KOPT-K1 (cell line): ENCODE measurements around the gene MRPL23.
"Not testable (repeated sequence)": the region's sequence is repeated elsewhere in the genome, so short reads cannot be mapped to it uniquely, and the experiment has no call there.

ENCODE experiments used
- H3K27ac ChIP-seq: fragments of 200-600 bp; sonication (generic); 2 replicates; pipeline ENCODE4 v1.5.1; 2016; ENCODE audit warnings: antibody characterized with exemption, mild to moderate bottlenecking, low read depth, low read length; ENCODE audit not compliant: poor library complexity, severe bottlenecking
- H3K36me3 ChIP-seq: fragments of 200-600 bp; sonication (generic); 2 replicates; pipeline ENCODE4 v1.5.1; 2017; ENCODE audit warnings: antibody characterized with exemption, mild to moderate bottlenecking, low read length, moderate library complexity; ENCODE audit not compliant: insufficient read depth
- H3K9me3 ChIP-seq: fragments of 200-600 bp; sonication (generic); 2 replicates; pipeline ENCODE4 v1.5.1; 2017; ENCODE audit warnings: antibody characterized with exemption, low read length, mild to moderate bottlenecking; ENCODE audit not compliant: insufficient read depth, poor library complexity, severe bottlenecking

The MRPL23 gene

DNA sequence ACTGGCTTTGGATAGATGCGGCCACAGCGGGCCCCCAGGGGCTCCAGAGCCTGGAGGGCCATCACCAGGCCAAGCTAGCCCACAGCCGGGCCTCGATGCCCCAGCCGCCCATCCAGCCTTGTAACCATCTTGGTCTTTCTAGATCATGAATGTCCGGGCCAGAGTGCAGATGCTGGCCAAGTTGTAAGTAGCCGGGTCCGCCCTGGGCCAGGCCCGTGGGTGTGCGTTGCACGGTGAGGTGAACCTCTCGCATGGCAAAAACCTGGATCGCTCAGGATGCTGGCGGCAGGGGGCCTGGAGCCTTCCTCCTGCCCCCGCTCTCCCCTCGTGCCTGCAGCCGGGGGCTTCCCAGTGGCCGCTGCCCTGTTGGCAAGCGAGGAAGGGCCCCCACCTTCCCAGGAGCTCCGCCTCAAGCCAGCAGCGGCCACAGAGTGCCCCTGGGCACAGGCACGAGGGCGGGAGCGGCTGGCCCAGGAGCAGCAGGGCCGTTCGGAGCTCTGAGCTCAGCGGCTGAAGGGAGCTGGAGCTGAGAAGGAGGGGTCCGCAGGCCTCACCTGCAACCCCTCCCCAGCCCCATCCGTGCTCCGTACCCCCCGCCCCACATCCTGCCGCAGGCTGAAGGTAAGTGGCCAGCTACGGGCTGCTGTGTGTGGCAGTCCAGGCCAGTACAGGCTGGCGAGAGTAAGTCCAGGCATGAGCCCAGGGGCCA is 10.9 kb upstream of the MRPL23 start:
- Histone ChIP-seq H3K9me3 (no peaks in the 10 kb centered on the region), H3K36me3 (no peaks in the 10 kb centered on the region), H3K27ac (no peak overlapping the region)

DNA sequence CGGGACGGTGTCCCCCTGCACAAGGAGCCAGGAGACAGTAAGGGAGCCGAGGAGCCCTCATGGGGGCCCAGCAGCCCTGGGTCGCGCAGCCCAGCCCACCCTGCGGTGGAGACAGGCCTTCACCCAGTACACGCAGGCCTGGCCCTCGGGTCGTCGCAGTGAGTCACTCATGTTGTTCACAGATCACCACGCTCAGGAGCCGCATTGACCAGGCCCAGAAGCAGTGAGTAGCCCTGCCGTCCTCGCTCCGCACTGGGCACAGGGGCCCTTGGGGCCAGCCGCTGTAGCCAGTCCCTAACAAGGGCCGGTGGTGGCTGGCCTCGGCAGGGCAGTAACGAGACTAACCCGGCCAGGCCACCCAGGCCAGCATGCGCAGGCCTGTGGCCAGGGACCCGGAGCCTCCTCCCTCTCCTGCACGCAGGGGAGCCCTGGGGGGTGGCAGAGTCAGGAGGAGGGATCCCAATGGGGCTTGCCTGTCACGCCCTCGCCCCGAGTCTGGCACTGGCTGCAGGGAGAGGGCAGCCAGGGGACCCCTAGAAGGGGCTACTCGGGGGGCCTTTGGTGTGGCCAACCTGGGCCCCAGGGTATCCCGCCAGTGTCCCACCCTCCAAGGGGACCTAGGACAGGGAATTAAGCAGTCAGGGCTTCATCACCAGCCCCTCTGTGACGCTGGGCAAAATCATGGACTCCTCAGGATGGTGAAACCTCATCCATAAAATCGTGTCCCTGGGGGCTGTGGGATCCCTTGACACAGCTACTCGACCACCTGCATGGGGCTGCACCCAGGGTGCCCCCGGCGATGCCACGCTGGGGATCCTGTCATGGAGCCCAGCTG is 10.1 kb upstream of the MRPL23 start:
- Histone ChIP-seq H3K27ac (no peak overlapping the region), H3K9me3 (no peaks in the 10 kb centered on the region), H3K36me3 (no peaks in the 10 kb centered on the region)

DNA sequence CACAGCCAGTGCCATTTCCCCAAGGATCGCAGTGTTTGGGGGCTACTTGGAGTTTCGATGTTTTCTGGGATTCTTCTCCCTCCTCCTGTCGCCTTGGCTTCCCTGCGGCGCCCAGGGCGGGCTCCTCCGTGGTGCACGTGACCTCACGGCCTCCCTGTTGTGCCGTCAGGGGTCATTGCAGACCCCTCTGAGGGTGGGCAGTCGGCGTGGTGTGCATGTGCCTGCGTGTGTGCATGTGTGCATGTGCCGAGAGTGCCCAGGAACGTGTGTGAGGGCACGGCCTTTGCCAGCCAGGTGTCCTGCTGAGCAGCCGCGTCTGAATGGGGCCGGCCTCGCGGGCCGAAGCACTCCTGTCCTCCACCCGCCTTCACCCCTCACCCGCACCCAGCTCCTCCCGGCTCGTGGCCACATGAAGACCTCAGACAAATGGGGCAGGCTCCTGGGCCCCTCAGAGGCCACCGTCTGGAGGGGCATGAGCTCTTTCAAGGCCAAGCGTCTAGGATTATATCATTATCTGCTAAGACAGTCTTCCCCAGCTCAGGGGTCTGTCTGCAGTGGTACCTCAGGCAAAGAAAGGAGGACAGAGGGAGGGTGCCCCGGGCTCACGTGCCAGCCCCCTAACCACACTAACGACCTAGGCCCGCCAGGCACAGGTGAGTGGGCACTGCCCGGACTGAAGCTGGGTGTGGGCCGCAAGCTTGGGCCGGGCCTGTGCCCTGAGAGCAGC is 9.4 kb upstream of the MRPL23 start:
- no peak overlapping the region for H3K27ac ChIP-seq
- no peaks in the 10 kb centered on the region for H3K9me3 ChIP-seq
- H3K36me3 ChIP-seq = no peaks in the 10 kb centered on the region

DNA sequence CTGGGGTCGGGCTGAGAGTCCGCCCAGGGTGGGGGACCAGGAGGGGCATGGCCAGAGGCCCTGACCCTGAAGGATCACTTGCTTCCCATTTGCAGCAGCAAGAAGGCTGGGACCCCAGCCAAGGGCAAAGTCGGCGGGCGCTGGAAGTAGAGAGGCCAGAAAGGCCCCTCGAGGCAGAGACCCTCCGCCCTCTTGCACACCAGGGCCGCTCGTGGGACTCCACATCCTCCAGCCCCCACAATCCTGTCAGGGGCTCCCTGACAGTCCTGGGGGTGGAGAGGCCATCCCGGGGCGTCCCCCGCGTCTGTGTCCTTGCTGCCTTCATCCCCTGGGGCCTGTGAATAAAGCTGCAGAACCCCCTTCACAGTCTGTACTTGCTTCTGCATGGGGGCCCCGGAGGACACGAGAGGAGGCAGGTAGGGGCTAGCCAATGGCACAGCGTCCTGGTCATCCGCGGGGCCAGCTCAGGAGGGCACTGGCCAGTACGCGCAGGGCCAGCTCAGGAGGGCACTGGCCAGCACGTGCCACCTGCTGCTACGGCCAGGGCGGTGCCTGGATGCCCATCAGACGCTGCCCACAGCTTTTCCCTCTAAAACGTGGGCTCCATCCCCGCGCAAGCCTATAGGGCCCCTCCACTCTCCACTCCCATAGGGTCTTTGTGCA is 8.7 kb upstream of the MRPL23 start:
- Histone ChIP-seq H3K27ac (no peak overlapping the region), H3K36me3 (no peaks in the 10 kb centered on the region), H3K9me3 (no peaks in the 10 kb centered on the region)

DNA sequence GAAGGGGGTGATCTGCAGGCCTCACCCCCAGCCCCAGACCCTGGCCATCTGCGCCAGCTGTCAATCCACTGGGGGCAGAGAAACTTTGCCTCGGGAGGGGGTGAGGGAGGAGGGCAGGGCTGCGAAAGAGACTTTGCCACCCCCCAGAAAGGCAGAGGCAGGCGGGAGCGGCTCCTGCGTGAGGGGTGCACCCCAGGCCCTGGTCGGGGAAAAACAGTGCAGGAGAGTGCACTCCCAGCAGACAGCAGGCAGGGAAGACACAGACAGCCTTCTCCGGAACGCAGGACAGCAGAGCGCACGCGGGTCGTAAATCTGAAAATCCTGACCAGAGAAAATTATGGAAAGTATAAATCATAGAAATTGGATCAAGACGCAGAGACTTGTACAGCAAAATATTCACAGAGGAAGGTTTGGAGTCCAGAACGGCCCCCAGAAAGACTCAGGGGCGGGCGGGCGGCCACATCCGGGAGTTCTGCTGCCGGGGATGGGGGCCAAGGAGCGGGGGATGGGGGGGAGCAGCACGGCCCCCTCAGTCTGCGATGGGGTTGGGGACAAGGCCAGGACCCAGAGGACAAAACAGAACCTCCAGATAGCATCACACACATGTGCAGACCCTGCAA is 8.0 kb upstream of the MRPL23 start:
- no peaks in the 10 kb centered on the region for H3K9me3 ChIP-seq

DNA sequence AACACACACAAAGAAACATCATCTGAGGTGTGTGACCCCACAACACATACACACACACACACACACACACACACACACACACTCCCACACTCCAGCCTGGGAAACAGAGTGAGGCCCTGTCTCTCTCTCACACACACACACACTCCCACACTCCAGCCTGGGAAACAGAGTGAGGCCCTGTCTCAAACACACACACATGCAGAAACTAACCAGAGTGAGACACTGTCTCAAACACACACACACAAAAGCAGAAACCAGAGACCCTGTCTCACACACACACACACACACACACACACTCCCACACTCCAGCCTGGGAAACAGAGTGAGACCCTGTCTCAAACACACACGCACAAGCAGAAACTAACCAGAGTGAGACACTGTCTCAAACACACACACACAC is 7.3 kb upstream of the MRPL23 start:
- not testable (repeated sequence) for H3K27ac ChIP-seq, H3K36me3 ChIP-seq, H3K9me3 ChIP-seq

More for the DNA sequence above, 8.0 kb upstream of the MRPL23 start:
- H3K27ac ChIP-seq = no peak overlapping the region
- no peaks in the 10 kb centered on the region for H3K36me3 ChIP-seq

DNA sequence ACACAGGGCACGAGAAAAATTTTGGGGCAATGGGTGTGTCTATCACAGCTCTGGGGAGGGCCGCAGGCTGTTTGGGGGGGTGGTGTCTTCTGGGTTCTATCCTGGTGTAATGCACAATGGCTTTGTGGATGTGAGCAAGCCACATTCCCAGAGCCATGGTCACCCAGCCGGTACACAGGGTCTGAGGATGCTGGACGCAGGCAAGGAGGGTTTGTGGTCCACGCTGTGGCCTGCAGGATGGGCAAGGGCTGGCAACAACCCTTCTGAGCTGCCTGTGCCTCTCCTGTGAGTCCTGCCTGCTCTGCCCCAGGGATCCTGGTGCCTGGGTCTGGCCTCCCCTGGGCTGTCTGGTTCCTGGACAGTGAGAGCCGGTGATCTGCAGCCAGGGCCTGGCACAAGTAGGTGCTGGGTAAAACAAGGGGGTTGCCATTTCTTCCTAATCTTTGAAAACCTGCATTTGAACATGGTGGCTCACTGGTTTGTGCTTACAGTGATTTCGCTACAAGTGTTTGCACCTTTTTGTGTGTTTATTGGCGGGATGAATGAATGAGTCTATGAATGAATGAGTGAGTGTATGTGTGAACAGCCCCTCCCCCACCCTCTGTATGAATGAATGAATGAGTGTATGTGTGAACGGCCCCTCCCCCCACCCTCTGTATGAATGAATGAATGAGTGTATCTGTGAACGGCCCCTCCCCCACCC is 4.4 kb upstream of the MRPL23 start:
- Histone ChIP-seq H3K36me3 (no peaks in the 10 kb centered on the region), H3K27ac (peak overlapping the region; percentile 29), H3K9me3 (no peaks in the 10 kb centered on the region)

DNA sequence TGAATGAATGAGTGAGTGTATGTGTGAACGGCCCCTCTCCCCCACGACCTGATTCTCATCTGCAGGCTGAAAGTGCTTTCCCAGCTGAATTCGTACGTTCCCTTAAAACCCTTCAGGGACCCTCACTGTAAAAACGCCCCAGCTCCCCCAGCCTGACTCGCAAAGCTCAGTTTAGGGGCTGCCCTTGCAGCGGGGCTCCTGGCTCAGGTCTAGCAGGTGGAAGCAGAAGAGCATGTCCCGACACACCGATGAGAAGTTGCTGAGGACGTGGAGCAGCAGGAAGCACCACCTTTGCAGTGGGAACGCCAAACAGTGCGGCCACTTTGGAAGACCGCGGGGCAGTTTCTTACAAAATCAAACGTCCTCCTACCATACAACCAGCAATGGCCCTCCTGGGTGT is 3.6 kb upstream of the MRPL23 start:
- Histone ChIP-seq H3K27ac (no peak overlapping the region), H3K36me3 (no peaks in the 10 kb centered on the region), H3K9me3 (no peaks in the 10 kb centered on the region)

DNA sequence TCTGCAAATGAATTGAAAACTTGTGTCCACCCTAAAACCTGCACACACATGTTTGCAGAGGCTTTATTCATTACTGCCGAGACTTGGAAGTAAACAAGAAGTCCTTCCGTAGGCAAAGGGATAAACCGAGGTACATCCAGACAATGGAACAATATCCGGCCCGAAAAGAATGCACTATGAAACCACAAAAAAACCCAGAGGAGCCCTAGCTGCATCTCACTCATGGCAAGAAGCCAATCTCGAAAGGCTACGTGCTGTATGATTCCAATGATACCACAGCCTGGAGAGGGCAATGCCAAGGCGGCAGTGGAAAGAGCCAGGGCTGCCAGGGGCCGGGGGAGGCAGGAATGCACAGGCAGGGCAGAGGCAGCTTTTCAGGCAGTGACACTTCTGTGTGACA is 3.2 kb upstream of the MRPL23 start:
- Histone ChIP-seq H3K27ac (no peak overlapping the region), H3K36me3 (no peaks in the 10 kb centered on the region), H3K9me3 (no peaks in the 10 kb centered on the region)

DNA sequence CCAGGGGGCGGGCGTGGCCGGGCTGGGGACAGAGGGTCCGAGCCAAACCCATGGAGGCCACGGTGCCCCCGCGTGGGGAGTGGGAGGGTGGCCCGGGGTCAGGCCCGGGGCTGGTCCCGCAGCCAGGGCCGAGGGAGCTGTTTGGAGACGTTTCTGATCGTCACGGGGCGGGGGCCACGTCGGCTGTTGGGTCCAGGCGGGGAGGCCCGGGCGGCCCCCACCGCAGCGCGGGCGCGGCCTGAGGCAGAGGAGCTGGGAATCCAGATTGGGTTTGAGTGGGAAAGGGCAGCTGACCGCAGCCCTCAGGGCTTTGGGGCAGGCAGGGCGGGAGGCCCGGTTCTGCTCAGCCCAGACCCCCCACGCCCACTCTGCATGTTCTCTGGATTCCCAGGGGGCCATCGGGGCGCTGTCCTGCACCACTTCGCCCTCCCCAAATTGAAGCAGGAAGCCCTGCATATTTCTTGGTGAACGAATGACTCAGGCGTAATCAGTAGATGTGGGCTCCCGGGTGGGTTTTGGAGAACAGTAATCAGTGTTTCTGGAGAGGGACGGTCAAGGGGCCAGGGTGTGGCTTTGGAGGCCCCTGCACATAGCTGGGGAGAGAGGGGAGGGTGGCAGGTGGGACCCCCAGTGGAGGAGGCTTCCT is 583 bp downstream of the MRPL23 start:
- Histone ChIP-seq H3K27ac (no peak overlapping the region), H3K36me3 (no peaks in the 10 kb centered on the region), H3K9me3 (no peaks in the 10 kb centered on the region)

DNA sequence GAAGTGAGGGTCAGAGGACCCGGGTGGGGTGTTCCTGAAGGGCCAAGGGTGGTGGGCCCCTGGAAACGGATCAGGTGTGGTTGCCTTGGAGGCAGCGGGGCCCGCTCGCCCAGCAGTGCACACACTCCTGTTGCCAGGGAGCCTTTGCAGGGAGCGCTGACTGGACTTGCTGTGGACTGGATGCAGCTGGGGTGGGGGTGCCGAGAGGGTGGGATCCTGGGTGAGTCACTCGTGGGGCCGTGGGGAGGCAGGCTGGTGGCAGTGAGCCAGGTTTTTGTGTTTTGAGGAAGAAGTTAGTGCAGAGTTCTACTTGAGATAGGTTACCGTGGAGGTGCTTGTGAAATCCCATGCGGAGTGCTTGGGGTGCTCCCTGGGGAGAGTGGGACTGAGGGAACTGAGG is 1.3 kb downstream of the MRPL23 start:
- no peak overlapping the region for H3K27ac ChIP-seq
- H3K9me3 ChIP-seq = no peaks in the 10 kb centered on the region
- no peaks in the 10 kb centered on the region for H3K36me3 ChIP-seq

DNA sequence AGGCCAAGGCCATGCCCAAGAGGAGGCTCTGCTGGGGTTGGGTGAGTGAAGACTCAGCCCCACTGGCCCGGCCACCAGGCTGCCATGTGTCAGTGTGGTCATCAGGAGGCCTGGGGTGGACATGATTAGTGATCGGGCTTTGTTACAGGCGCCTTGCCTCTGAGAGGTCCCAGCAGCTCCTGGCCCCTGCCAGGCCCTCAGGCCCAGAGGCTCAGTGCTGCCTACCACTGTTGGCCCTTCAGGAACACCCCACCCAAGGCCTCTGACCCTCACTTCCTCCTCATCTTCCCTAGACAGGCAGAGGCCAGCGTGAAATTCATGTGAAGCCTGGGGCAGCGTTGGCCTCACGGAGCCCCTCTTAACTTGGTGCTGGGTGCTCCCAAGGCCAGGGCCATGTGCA is 2.2 kb downstream of the MRPL23 start:
- H3K9me3 ChIP-seq = no peaks in the 10 kb centered on the region
- H3K36me3 ChIP-seq = no peaks in the 10 kb centered on the region
- H3K27ac ChIP-seq = no peak overlapping the region

DNA sequence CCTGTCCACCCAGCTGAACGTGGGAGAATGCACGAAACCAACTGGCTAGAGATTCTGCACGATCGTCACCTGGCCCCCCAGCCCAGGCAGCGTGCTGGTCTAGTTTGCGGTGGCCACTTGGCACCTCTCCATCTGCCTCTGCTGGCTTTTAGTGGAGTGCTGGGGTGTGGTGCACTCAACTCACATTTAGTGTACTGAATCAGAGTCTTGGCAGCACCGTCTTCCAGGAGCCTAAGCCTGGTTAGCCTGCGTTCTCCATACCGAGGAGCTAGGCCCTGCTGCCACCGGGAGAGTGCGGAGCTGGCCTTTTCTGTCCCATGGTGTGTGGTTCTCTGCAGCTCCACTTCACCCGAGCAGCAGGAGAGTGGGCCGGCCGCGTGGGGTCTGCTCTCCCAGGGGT is 2.8 kb downstream of the MRPL23 start:
- H3K27ac ChIP-seq = no peak overlapping the region
- no peaks in the 10 kb centered on the region for H3K36me3 ChIP-seq
- no peaks in the 10 kb centered on the region for H3K9me3 ChIP-seq
